ENCODE data around the gene TGFA.

DNA sequence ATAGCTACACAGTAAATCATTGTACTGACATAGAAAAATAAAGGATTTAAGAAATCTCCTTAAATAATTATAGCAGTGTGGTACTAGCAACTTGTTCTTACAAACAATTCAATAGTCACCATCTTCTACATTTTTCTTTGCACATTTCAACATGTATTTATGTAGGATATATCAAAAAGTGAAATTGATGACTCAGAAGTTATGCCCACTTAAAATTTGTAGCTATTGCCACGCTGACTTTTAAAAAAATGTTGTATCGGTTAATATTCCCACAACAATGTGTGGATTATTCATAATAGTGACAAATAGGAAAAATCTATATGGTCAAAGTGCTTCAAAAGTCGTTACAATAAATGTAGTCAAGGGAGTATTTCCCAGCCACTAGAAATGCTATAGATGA is 6.7 kb downstream of the TGFA start:
- TF ChIP-seq, protein P1, sequence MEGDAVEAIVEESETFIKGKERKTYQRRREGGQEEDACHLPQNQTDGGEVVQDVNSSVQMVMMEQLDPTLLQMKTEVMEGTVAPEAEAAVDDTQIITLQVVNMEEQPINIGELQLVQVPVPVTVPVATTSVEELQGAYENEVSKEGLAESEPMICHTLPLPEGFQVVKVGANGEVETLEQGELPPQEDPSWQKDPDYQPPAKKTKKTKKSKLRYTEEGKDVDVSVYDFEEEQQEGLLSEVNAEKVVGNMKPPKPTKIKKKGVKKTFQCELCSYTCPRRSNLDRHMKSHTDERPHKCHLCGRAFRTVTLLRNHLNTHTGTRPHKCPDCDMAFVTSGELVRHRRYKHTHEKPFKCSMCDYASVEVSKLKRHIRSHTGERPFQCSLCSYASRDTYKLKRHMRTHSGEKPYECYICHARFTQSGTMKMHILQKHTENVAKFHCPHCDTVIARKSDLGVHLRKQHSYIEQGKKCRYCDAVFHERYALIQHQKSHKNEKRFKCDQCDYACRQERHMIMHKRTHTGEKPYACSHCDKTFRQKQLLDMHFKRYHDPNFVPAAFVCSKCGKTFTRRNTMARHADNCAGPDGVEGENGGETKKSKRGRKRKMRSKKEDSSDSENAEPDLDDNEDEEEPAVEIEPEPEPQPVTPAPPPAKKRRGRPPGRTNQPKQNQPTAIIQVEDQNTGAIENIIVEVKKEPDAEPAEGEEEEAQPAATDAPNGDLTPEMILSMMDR (conservative IDR thresholded peaks at IDR 0.05; ENCODE audit: low read length), result no peak
- no peak for TF ChIP-seq EZH2phosphoT487 (IDR thresholded peaks at IDR 0.05; ENCODE audit: borderline replicate concordance, low read depth, low read length)
